A549 (cell line): ENCODE results near the gene CARF.

Experiments
- HDAC2 ChIP-seq: fragments of 200-600 bp; sonication (generic); IDR thresholded peaks from 2 replicates; pipeline ENCODE4 v1.6.1; 2016
- MAFK ChIP-seq: fragments of 450-650 bp; IDR thresholded peaks from 2 replicates; pipeline ENCODE4 v1.6.1; 2014; ENCODE audit not compliant: partially characterized antibody
- MAZ ChIP-seq: fragments of 150-350 bp; IDR thresholded peaks from 2 replicates; pipeline ENCODE4 v1.6.1; 2014; ENCODE audit warnings: antibody characterized with exemption, low read depth, low read length, borderline replicate concordance
- POLR2A ChIP-seq: IDR thresholded peaks from 2 replicates; pipeline ENCODE4 v1.6.1; 2012; ENCODE audit warnings: mild to moderate bottlenecking, low read length
- ZSCAN20 ChIP-seq: fragments of 250-450 bp; sonication (Bioruptor Pico); IDR thresholded peaks from 2 replicates; pipeline ENCODE4 v1.8.0; 2022; ENCODE audit warnings: mild to moderate bottlenecking, moderate library complexity
- TF ChIP-seq, protein P1 (sequence below): fragments of >200 bp; sonication (Bioruptor Twin); formaldehyde crosslinking; IDR thresholded peaks from 3 replicates; pipeline ENCODE4 v1.5.1; 2016

DNA sequence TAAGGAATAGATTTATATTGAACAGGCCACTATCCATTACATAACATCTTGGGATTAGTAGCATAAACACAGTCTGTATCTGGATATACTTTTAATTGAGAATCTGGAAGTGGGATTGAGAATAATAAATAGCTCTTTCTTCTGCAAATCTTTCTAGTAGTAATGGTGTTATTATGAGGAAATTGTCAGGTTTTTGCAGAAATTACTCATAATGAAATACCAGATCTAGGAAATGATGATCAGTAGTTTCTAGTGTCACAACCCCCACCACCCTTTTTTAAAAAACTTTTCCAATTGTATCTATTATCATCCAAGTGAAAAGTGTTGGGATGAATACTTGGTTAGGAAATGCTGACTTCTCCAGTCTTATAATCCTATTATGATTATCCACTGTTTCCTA lies 121.3 kb downstream of the CARF start:
- no peak for TF ChIP-seq POLR2A
- TF ChIP-seq MAZ = no peak
- TF ChIP-seq MAFK = no peak
- TF ChIP-seq, protein P1, sequence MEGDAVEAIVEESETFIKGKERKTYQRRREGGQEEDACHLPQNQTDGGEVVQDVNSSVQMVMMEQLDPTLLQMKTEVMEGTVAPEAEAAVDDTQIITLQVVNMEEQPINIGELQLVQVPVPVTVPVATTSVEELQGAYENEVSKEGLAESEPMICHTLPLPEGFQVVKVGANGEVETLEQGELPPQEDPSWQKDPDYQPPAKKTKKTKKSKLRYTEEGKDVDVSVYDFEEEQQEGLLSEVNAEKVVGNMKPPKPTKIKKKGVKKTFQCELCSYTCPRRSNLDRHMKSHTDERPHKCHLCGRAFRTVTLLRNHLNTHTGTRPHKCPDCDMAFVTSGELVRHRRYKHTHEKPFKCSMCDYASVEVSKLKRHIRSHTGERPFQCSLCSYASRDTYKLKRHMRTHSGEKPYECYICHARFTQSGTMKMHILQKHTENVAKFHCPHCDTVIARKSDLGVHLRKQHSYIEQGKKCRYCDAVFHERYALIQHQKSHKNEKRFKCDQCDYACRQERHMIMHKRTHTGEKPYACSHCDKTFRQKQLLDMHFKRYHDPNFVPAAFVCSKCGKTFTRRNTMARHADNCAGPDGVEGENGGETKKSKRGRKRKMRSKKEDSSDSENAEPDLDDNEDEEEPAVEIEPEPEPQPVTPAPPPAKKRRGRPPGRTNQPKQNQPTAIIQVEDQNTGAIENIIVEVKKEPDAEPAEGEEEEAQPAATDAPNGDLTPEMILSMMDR = no peak
- TF ChIP-seq HDAC2 = no peak
- no peak for TF ChIP-seq ZSCAN20 (CRISPR knock-in tag)
